HEK293T (cell line): Measurements from ENCODE around the gene MIPOL1.

Source experiments
- CTBP1 ChIP-seq: fragments of 450-650 bp; IDR thresholded peaks from 2 replicates; pipeline ENCODE4 v1.6.1; 2016; ENCODE audit warnings: borderline replicate concordance
- FOXK2 ChIP-seq: fragments of 450-650 bp; IDR thresholded peaks from 2 replicates; pipeline ENCODE4 v1.6.1; 2016; ENCODE audit warnings: mild to moderate bottlenecking
- FOXM1 ChIP-seq: fragments of 450-650 bp; IDR thresholded peaks from 2 replicates; pipeline ENCODE4 v1.6.1; 2017; ENCODE audit warnings: mild to moderate bottlenecking, borderline replicate concordance
- HDGF ChIP-seq: fragments of 450-650 bp; IDR thresholded peaks from 2 replicates; pipeline ENCODE4 v1.6.1; 2017; ENCODE audit warnings: antibody characterized with exemption, borderline replicate concordance
- PKNOX1 ChIP-seq: fragments of 450-650 bp; IDR thresholded peaks from 2 replicates; pipeline ENCODE4 v1.6.1; 2016
- SP1 ChIP-seq: fragments of 450-650 bp; IDR thresholded peaks from 2 replicates; pipeline ENCODE4 v1.6.1; 2017
- TARDBP ChIP-seq: fragments of 450-650 bp; IDR thresholded peaks from 2 replicates; pipeline ENCODE4 v1.6.1; 2016

GRCh38 chr14:37559386-37559785 lies 361.6 kb downstream of the MIPOL1 start:
- TF ChIP-seq TARDBP (no peak), HDGF (no peak), SP1 (no peak), PKNOX1 (no peak), FOXK2 (no peak), FOXM1 (no peak), CTBP1 (no peak)
